Subcutaneous adipose tissue (tissue), 4 donors: ENCODE measurements around the gene PAH. TPM values are rescaled to one million over a fixed set of nuclear protein-coding genes. Genes with fewer than 3 reads are reported as not detected.

Experiments
- total RNA-seq, 4 donors: library from RNA; depleted of rRNA; stranded (reverse); fragments of >200 nt; gene quantifications; one replicate each; pipeline ENCODE4 v1.1.0, GENCODE V29; 2016
- TF ChIP-seq, protein P1 (sequence below): fragments of 450-650 bp; IDR thresholded peaks from one replicate; pipeline ENCODE4 v1.5.1; 2016; ENCODE audit warnings: low read depth, mild to moderate bottlenecking, control low read depth, antibody characterized with exemption, moderate library complexity

Gene PAH
- total RNA-seq, 4 donors from 2014 or later, result not detected

DNA sequence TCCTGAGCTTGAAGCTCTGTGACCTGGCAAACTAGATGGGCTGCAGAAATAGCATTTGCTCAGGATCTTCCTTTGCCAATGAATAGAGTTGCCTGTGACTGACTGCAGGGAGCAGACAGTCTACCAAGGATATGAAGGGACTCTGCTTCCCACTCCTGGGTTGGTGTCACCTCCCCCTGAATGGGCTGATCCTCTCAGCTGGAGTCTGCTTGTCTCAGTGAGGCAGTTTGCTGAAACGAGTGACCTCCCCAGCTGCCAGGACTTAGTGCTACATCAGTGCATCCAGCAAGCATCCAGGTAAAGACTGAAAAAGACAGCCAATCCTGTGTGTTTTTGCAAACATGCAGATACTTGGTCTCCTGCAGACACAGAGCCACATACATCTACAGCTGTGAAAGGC, 28.5 kb downstream of the PAH start:
- TF ChIP-seq, protein P1, sequence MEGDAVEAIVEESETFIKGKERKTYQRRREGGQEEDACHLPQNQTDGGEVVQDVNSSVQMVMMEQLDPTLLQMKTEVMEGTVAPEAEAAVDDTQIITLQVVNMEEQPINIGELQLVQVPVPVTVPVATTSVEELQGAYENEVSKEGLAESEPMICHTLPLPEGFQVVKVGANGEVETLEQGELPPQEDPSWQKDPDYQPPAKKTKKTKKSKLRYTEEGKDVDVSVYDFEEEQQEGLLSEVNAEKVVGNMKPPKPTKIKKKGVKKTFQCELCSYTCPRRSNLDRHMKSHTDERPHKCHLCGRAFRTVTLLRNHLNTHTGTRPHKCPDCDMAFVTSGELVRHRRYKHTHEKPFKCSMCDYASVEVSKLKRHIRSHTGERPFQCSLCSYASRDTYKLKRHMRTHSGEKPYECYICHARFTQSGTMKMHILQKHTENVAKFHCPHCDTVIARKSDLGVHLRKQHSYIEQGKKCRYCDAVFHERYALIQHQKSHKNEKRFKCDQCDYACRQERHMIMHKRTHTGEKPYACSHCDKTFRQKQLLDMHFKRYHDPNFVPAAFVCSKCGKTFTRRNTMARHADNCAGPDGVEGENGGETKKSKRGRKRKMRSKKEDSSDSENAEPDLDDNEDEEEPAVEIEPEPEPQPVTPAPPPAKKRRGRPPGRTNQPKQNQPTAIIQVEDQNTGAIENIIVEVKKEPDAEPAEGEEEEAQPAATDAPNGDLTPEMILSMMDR, result no peak

DNA sequence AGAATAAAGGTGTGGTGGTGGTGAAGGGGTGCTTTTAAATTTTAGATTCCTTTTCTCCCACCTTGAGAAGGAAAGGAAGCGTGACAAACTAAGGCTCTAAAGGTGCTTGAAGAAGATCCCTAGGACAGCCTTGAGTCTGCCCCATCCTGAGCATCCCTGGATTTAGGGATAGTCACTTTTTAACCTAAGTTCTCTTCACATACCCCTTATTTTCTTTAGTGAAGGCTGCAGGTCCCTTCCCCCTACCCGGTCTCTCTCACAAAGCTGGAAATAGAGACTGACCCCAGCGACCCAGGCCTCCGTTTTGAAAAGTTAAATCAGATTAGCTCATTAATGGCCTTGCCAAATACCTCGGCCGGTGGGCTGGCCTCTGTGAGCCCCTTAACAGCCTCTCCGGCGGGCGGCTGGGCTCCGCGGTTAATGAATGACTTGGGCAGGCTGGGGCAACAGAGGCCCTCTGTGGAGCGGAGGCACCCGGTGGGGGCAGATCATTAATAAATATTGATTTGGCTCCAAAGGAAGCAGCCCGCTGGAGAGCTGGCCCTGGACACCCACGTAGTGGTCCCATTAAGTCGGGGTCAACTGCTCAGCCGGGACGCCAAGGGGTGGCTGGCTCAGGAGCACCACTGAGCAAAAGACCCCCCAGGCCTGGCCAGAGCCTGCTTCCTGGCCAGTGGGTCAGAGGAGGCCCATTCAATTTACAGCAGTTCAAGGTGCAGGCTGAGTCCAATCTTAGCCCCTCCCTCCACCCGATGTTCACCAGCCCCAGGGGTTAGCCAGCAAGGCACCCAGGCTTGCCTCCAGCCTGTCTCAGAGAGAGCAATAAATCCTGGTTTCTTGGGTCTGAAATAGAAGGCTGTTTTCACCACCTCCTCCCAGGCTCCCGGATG, 31.8 kb downstream of the PAH start:
- TF ChIP-seq, protein P1, result no peak

DNA sequence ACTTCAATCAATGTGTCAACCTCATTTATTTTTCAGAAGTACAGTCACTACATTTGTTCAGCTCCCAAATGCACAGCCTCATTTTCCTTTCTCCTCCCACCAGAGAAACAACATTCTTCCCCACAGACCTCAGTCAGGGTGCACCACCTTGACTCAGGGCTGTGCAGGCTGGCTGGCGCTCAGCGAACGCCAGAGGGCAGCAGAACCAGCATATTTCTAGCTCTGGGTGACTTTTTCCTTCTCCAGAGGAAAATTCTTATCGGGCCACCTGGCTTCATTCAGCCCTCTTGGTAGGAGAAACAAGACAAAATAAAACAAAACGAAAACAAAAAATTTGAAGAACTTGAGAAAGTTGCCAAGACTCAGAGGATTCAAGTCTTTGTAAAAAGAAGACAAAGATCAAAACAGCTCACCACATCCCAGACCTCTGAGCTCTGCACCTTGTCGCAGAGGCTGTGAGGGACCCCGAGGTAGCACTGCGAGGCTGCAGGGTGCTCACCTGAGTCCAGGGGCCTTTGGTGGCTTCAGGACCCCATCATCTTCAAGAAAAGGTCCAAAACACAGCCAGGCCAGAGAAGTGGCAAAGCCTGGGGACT, 33.7 kb downstream of the PAH start:
- TF ChIP-seq, protein P1, result no peak

DNA sequence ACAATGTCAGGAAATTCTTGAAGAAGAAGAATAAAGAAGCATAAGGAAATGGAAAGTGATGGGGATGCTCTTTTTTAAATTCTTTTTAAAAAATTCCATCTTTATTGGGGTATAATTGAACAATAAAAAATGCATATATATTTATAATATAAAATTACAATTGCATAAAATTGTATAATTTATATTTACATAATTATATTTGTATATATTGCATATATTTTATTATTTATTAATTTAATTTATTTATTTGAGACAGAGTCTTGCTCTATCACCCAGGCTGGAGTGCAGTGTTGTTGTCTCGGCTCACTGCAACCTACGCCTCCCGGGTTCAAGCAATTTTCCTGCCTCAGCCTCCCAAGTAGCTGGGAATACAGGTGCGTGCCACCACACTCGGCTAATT, 36.3 kb downstream of the PAH start:
- TF ChIP-seq, protein P1, result no peak

DNA sequence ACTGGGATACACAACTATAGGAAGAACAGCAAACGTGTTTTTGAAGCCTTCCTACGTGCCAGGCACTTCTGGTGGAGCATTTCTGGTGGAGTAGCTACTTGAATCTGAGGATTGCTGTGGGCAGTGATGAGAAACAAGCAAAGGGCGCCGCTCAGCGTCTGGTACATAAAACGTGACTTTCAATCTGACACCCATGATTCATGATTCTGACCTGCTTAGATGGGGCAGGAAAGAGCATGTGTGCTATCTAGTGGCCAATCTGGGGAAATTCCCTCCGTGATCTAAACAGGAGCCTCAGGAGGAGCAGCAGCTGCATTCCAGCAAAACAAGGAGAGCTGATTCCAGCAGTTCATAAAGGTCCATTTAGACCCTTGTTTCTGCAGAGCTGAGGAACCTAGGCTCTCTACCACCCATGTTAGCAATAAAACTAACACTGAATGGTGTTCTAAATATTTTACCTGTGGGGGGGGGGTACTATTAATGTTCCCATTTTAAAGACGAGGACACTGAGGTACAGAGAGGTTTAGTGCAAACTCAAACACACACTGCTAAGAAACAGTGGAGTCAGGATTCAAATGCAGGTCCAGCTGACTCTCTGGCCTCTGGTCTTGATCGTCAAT, 37.8 kb downstream of the PAH start:
- TF ChIP-seq, protein P1, result no peak

DNA sequence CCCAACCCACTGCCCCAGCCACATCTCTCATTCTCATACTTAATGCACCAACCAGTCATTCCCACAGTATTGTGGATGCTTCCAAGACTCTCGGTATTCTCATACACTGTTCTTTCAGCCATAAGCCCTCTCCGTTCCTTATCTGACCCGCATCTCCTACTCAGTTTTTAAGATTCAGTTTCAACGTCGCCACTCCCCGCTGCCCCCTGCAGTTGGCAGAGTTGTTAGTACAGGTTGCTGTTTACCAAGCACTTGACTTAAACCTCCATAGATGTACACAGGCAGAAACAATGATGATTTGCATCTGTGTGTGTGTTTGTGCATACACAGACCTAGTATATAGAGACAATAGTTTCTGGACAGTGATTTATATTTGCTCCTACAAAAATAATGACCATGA, 40.2 kb downstream of the PAH start:
- TF ChIP-seq, protein P1, result no peak

DNA sequence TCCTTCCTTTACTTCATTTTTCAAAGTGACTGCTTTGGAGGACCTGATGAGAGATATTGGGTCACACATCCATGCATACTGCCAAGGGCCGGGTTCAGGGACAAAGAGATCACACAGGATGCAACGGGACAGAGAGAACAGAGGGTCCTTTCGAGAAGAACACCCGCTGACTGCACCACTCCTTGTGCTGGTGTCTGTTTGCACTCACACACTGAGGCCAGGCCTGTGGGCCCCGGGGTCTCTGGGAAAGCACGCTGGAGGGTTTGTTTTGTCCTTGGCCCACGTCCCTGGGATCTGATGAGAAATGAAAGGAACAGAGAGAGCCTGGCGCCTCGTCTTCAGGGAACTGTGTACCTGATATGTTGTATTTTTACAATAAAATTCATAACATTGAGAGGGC, 42.2 kb downstream of the PAH start:
- TF ChIP-seq, protein P1, result no peak
